Breast epithelium (tissue), 3 donors: Measurements from ENCODE around the gene TMEM247.

Experiments
- POLR2A ChIP-seq: fragments of 450-650 bp; IDR thresholded peaks from one replicate; pipeline ENCODE4 v1.6.1; 2016; ENCODE audit warnings: antibody characterized with exemption, mild to moderate bottlenecking, moderate library complexity
- POLR2AphosphoS5 ChIP-seq, 3 donors: sonication (generic); formaldehyde crosslinking; IDR thresholded peaks; one replicate each; pipeline ENCODE4 v1.6.1; 2017; ENCODE audit warnings: antibody characterized with exemption in 3 of 3
- TF ChIP-seq, protein P1 (sequence below), 3 donors: fragments of 450-650 bp; IDR thresholded peaks; one replicate each; pipeline ENCODE4 v1.5.1; 2016 to 2017; ENCODE audit warnings: antibody characterized with exemption in 3 of 3, mild to moderate bottlenecking in 3 of 3, moderate library complexity in 3 of 3

DNA sequence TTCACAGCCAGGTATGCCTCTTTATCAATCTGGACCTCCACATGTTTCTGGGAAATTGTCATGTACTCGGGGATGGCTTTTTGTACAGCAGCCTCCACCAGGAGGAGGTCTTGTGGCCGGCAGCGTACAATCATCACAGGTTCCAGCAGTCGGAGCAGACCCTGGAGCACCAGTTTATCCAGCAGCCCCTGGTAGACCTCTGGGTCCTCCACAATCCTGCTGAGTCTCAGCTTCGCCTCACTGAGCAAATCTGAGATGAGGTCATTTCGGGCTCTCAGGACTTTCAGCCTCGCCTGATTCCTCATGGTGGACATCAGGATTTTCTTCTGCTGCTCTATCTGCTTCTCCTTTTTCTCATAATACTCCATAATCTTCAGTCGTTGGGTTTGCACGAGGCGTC, 32.8 kb downstream of the TMEM247 start:
- TF ChIP-seq, protein P1, sequence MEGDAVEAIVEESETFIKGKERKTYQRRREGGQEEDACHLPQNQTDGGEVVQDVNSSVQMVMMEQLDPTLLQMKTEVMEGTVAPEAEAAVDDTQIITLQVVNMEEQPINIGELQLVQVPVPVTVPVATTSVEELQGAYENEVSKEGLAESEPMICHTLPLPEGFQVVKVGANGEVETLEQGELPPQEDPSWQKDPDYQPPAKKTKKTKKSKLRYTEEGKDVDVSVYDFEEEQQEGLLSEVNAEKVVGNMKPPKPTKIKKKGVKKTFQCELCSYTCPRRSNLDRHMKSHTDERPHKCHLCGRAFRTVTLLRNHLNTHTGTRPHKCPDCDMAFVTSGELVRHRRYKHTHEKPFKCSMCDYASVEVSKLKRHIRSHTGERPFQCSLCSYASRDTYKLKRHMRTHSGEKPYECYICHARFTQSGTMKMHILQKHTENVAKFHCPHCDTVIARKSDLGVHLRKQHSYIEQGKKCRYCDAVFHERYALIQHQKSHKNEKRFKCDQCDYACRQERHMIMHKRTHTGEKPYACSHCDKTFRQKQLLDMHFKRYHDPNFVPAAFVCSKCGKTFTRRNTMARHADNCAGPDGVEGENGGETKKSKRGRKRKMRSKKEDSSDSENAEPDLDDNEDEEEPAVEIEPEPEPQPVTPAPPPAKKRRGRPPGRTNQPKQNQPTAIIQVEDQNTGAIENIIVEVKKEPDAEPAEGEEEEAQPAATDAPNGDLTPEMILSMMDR (IDR thresholded peaks at IDR 0.05), result no peak
- TF ChIP-seq POLR2AphosphoS5 (IDR thresholded peaks at IDR 0.05), result no peak
- no peak for TF ChIP-seq POLR2A
